ENCODE data around the gene MYOZ1. TPM values are rescaled to one million over a fixed set of nuclear protein-coding genes. Genes with fewer than 3 reads are reported as not detected.
"Not testable (repeated sequence)": the region's sequence is repeated elsewhere in the genome, so short reads cannot be mapped to it uniquely, and the experiment has no call there.

Gene MYOZ1
- total RNA-seq, 1 experiment from 2014 or later, result 2.4 TPM

- not testable (repeated sequence) for H3K9ac ChIP-seq (ENCODE audit: extremely low read depth, insufficient read length, low read length); H3K27ac Mint-ChIP-seq; H3K4ac ChIP-seq (ENCODE audit: low read depth, low read length); H3K23ac ChIP-seq (ENCODE audit: insufficient read length, low read depth, low read length); H3K27me3 ChIP-seq (ENCODE audit: insufficient read depth, low read length); H3K18ac ChIP-seq (ENCODE audit: insufficient read length, low read depth, low read length); H3K4me3 Mint-ChIP-seq; H3T11ph ChIP-seq (ENCODE audit: low read length); H3K36me3 Mint-ChIP-seq (ENCODE audit: insufficient read depth in 1 of 3, low read depth in 3 of 3); H4K20me1 ChIP-seq (ENCODE audit: control insufficient read depth, insufficient read depth, insufficient read length); H3K14ac ChIP-seq (ENCODE audit: insufficient read depth, low read length); H3K4me1 Mint-ChIP-seq; H3K4me1 ChIP-seq (ENCODE audit: insufficient read depth, low read length); H4K91ac ChIP-seq (ENCODE audit: insufficient read length, low read depth, low read length); H3K27me3 Mint-ChIP-seq (ENCODE audit: low read depth); H3K56ac ChIP-seq (ENCODE audit: insufficient read length, low read depth, low read length); H2BK5ac ChIP-seq (ENCODE audit: insufficient read length, low read length); H4K5ac ChIP-seq (ENCODE audit: insufficient read length, low read depth, low read length); H3K27ac ChIP-seq (ENCODE audit: insufficient read length, low read depth, low read length); H2BK120ac ChIP-seq (ENCODE audit: low read depth, low read length, poor library complexity, severe bottlenecking); H3K79me2 ChIP-seq (ENCODE audit: insufficient read depth, low read length); H3K23me2 ChIP-seq (ENCODE audit: insufficient read length, low read depth, low read length, poor library complexity, severe bottlenecking); H4K8ac ChIP-seq (replicated peaks; ENCODE audit: insufficient read length, low read depth, low read length); H3K79me1 ChIP-seq (ENCODE audit: insufficient read depth, low read depth, low read length, poor library complexity, severe bottlenecking); H3K4me2 ChIP-seq (ENCODE audit: insufficient read depth, insufficient read length, low read length); DNase-seq; H3K9me3 ChIP-seq (ENCODE audit: control insufficient read depth, low read depth, low read length); H2BK15ac ChIP-seq (ENCODE audit: low read depth, low read length); H2BK12ac ChIP-seq (ENCODE audit: insufficient read length, low read depth, low read length); H2BK20ac ChIP-seq (ENCODE audit: low read depth, low read length, poor library complexity, severe bottlenecking); H2AK5ac ChIP-seq (ENCODE audit: insufficient read length, low read length); H3K9me3 Mint-ChIP-seq; H2AFZ ChIP-seq (ENCODE audit: low read length)
- no CpG with 5 or more reads among the region's 8 CpGs for WGBS (ENCODE audit: extremely low coverage, insufficient read length, low lambda C conversion rate)
Measured at GRCh38 chr10:73617143-73617542, 24.1 kb downstream of the MYOZ1 start.
